HCT116 (cell line): ENCODE data around the gene CRACDL. TPM values are rescaled to one million over a fixed set of nuclear protein-coding genes. Genes with fewer than 3 reads are reported as not detected.

Experiments used
- ATAC-seq: fragments of 200-7000 bp; cut with Tn5 transposase; 2 replicates; pipeline ENCODE4 v1.9.1; 2020; ENCODE audit warnings: mild to moderate bottlenecking, moderate library complexity
- BruUV-seq: library from RNA; stranded (reverse); fragments of 400-500 nt; replicated peaks from 2 replicates; lab custom pipeline; 2021; lab: Mats Ljungman, UMichigan
- CTCF ChIA-PET: fragments of 300-600 bp; sonication (Branson Sonifier 250); formaldehyde crosslinking; loops from one replicate; lab custom pipeline; 2021; ENCODE audit warnings: antibody characterized with exemption; lab: Charles Lee
- POLR2A ChIA-PET: fragments of 300-600, 350-600 bp; sonication (Branson Sonifier 250); formaldehyde crosslinking; loops from one replicate; lab custom pipeline; 2021; ENCODE audit warnings: antibody characterized with exemption; lab: Charles Lee
- RAD21 ChIA-PET, 2 experiments: fragments of 300-600 bp; sonication (Branson Sonifier 250); formaldehyde crosslinking; loops; one replicate each; lab custom pipeline; 2023; ENCODE audit warnings: low total read pairs in 2 of 2; ENCODE audit not compliant: uncharacterized antibody in 2 of 2, unreplicated experiment in 2 of 2, low non-redundant PET in 1 of 2; lab: Charles Lee
- DNase-seq: peaks from one replicate; pipeline ENCODE4 v3.0.0-alpha.2; 2010; ENCODE audit warnings: low read depth, low spot score
- H2AFZ ChIP-seq: fragments of 200-600 bp; shearing (Covaris generic), sonication (generic); 2 replicates; pipeline ENCODE4 v1.6.1; 2017; ENCODE audit warnings: low read depth, mixed run types, mixed read lengths, antibody characterized with exemption, low read length; ENCODE audit not compliant: poor library complexity, severe bottlenecking
- H3K27ac ChIP-seq: 2 replicates; pipeline ENCODE4 v1.5.1; 2012; ENCODE audit warnings: low read depth, low read length
- H3K27me3 ChIP-seq: fragments of 200-600 bp; sonication (generic); 2 replicates; pipeline ENCODE4 v1.6.1; 2016; ENCODE audit warnings: mixed run types, low read length, mixed read lengths; ENCODE audit not compliant: insufficient read depth
- H3K36me3 ChIP-seq, 2 experiments: fragments of 200-500 bp in 1 of 2; fragments of 200-600 bp in 1 of 2; sonication (Bioruptor generic) in 1 of 2; sonication (generic) in 1 of 2; 2 replicates each; pipeline versions ENCODE4 v1.5.1 to v1.6.1; 2014 to 2016; ENCODE audit warnings: low read length in 2 of 2, inconsistent platforms in 1 of 2, mixed read lengths in 1 of 2, mixed run types in 1 of 2; ENCODE audit not compliant: insufficient read depth in 2 of 2, control insufficient read depth in 1 of 2
- H3K4me1 ChIP-seq, 2 experiments: fragments of 200-600 bp in 1 of 2; sonication (generic) in 1 of 2; 2 replicates each; pipeline versions ENCODE4 v1.5.1 to v1.6.1; 2012 to 2017; ENCODE audit warnings: low read length in 2 of 2, inconsistent platforms in 1 of 2, mild to moderate bottlenecking in 1 of 2, mixed read lengths in 1 of 2, mixed run types in 1 of 2, moderate library complexity in 1 of 2; ENCODE audit not compliant: insufficient read depth in 2 of 2, control insufficient read depth in 1 of 2
- H3K4me2 ChIP-seq: fragments of 200-600 bp; sonication (generic); 2 replicates; pipeline ENCODE4 v1.6.1; 2017; ENCODE audit warnings: mixed run types, low read length, mixed read lengths
- H3K4me3 ChIP-seq, 2 experiments: fragments of 200-600 bp in 1 of 2; sonication (generic) in 1 of 2; replicated peaks in 1 of 2; 2 replicates each; pipeline ENCODE4 v1.5.1; 2011 to 2016; ENCODE audit warnings: low read length in 2 of 2, control low read depth in 1 of 2, low read depth in 1 of 2, mild to moderate bottlenecking in 1 of 2, mixed read lengths in 1 of 2, mixed run types in 1 of 2
- H3K79me2 ChIP-seq: fragments of 200-600 bp; sonication (generic); 2 replicates; pipeline ENCODE4 v1.6.1; 2017; ENCODE audit warnings: mild to moderate bottlenecking, mixed run types, low read length, moderate library complexity, mixed read lengths; ENCODE audit not compliant: insufficient read depth
- H3K9ac ChIP-seq: fragments of 200-600 bp; sonication (generic); 2 replicates; pipeline ENCODE4 v1.6.1; 2016; ENCODE audit warnings: low read length, mixed read lengths
- H3K9me2 ChIP-seq: fragments of 200-600 bp; sonication (generic), shearing (Covaris generic); 2 replicates; pipeline ENCODE4 v1.6.1; 2017; ENCODE audit warnings: mixed run types, mild to moderate bottlenecking, moderate library complexity; ENCODE audit not compliant: insufficient read depth
- H3K9me3 ChIP-seq, 2 experiments: fragments of 200-500 bp in 1 of 2; fragments of 200-600 bp in 1 of 2; sonication (Bioruptor generic) in 1 of 2; sonication (generic) in 1 of 2; 2 replicates each; pipeline ENCODE4 v1.6.1; 2014 to 2017; ENCODE audit warnings: low read length in 2 of 2, mixed read lengths in 2 of 2, inconsistent platforms in 1 of 2, low read depth in 1 of 2, mild to moderate bottlenecking in 1 of 2, mixed run types in 1 of 2, moderate library complexity in 1 of 2; ENCODE audit not compliant: control insufficient read depth in 1 of 2, insufficient read depth in 1 of 2
- H4K20me1 ChIP-seq: fragments of 200-600 bp; sonication (generic), shearing (Covaris generic); 2 replicates; pipeline ENCODE4 v1.6.1; 2017; ENCODE audit warnings: mixed run types, mild to moderate bottlenecking, moderate library complexity; ENCODE audit not compliant: insufficient read depth
- ATF3 ChIP-seq: IDR thresholded peaks from 2 replicates; pipeline ENCODE4 v1.6.1; 2012
- CEBPB ChIP-seq: IDR thresholded peaks from 2 replicates; pipeline ENCODE4 v1.6.1; 2012; ENCODE audit warnings: low read depth
- EGR1 ChIP-seq: IDR thresholded peaks from 2 replicates; pipeline ENCODE4 v1.6.1; 2012; ENCODE audit warnings: low read depth
- EZH2phosphoT487 ChIP-seq: fragments of 200-600 bp; IDR thresholded peaks from 2 replicates; pipeline ENCODE4 v1.6.1; 2018; ENCODE audit warnings: antibody characterized with exemption, borderline replicate concordance
- POLR2AphosphoS5 ChIP-seq: IDR thresholded peaks from 2 replicates; pipeline ENCODE4 v1.6.1; 2011; ENCODE audit warnings: mild to moderate bottlenecking, low read depth, low read length, moderate library complexity
- SIN3A ChIP-seq: IDR thresholded peaks from 2 replicates; pipeline ENCODE4 v1.6.1; 2012; ENCODE audit warnings: low read depth
- YY1 ChIP-seq: IDR thresholded peaks from 2 replicates; pipeline ENCODE4 v1.6.1; 2011; ENCODE audit warnings: low read length, low read depth, moderate library complexity, mild to moderate bottlenecking; ENCODE audit not compliant: insufficient replicate concordance; ENCODE audit errors: extremely low read depth
- ZBTB33 ChIP-seq: IDR thresholded peaks from 2 replicates; pipeline ENCODE4 v1.6.1; 2011; ENCODE audit warnings: mild to moderate bottlenecking, low read length, moderate library complexity; ENCODE audit not compliant: insufficient replicate concordance; ENCODE audit errors: extremely low read depth
- ZFX ChIP-seq: fragments of 450-650 bp; IDR thresholded peaks from 2 replicates; pipeline ENCODE4 v1.6.1; 2017
- ZNF274 ChIP-seq: fragments of 200-500 bp; sonication (Bioruptor generic); IDR thresholded peaks from 2 replicates; pipeline ENCODE4 v1.6.1; 2014; ENCODE audit warnings: mild to moderate bottlenecking, low read depth, low read length, inconsistent platforms
- intact Hi-C: fragments of 100-400 bp; cut with micrococcal nuclease; formaldehyde crosslinking; loops from 2 replicates; pipeline ENCODE4 v1.10.0; 2022
- total RNA-seq: library from RNA; stranded (reverse); gene quantifications from one replicate; pipeline ENCODE4 v1.2.1, GENCODE V29; 2021; ENCODE audit not compliant: unreplicated experiment

Gene CRACDL
- total RNA-seq, 1 experiment from 2014 or later = 1.1 TPM

GRCh38 chr2:98928242-98928641 is 7.8 kb downstream of the CRACDL start:
- Histone ChIP-seq H3K4me3 (no peak overlapping the region), H3K9ac (no peak overlapping the region), H2AFZ (no peak overlapping the region), H3K9me3 (no peaks in the 10 kb centered on the region), H4K20me1 (no peaks in the 10 kb centered on the region), H3K4me2 (no peak overlapping the region), H3K27ac (no peak overlapping the region), H3K4me1 (no peaks in the 10 kb centered on the region), H3K36me3 (no peaks in the 10 kb centered on the region), H3K27me3 (no peaks in the 10 kb centered on the region), H3K9me2 (no peaks in the 10 kb centered on the region), H3K79me2 (no peaks in the 10 kb centered on the region)
- intact Hi-C loops = no loop called here
- ChIA-PET CTCF (no interaction called here), POLR2A (no interaction called here), RAD21 (no interaction called here)
- DNase-seq (no peak), ATAC-seq (no peak)
- no TSS peak for BruUV-seq
- TF ChIP-seq EZH2phosphoT487 = no peak

GRCh38 chr2:98927027-98927426 is 9.0 kb downstream of the CRACDL start:
- Histone ChIP-seq H3K27me3 (no peaks in the 10 kb centered on the region), H3K4me2 (no peak overlapping the region), H3K4me3 (no peak overlapping the region), H3K79me2 (no peaks in the 10 kb centered on the region), H3K9ac (no peak overlapping the region), H2AFZ (no peak overlapping the region), H3K9me2 (no peaks in the 10 kb centered on the region), H3K36me3 (no peaks in the 10 kb centered on the region), H3K9me3 (no peaks in the 10 kb centered on the region), H3K27ac (no peak overlapping the region), H3K4me1 (no peaks in the 10 kb centered on the region), H4K20me1 (no peaks in the 10 kb centered on the region)
- CTCF ChIA-PET = no interaction called here
- DNase-seq (no peak), ATAC-seq (no peak)
- TF ChIP-seq ZNF274 (no peak), CEBPB (no peak), EGR1 (no peak), ZBTB33 (no peak), SIN3A (no peak), POLR2AphosphoS5 (no peak), YY1 (no peak), ZFX (no peak), ATF3 (no peak)
- POLR2A ChIA-PET = no interaction called here
- intact Hi-C loops = no loop called here
- no TSS peak for BruUV-seq
- RAD21 ChIA-PET = no interaction called here
